ENCODE results near the gene TRUB2. TPM values are rescaled to one million over a fixed set of nuclear protein-coding genes. Genes with fewer than 3 reads are reported as not detected.

TRUB2 gene
- total RNA-seq, 2 donors from 2014 or later: 24.5 to 40.0 TPM

GRCh38 chr9:128369024-128369706, 46.9 kb upstream of the TRUB2 start:
- H3K9ac ChIP-seq (ENCODE audit: low read depth in 2 of 2, low read length in 2 of 2): no peak overlapping the region
- no peaks in the 10 kb centered on the region for H3K9me3 ChIP-seq
- no peaks in the 10 kb centered on the region for H3K36me3 ChIP-seq
- intact Hi-C loops (cut with DNase I): no loop called here
- no peak overlapping the region for H3K4me3 ChIP-seq
- H3K4me1 ChIP-seq: peaks cover 15% of the 10 kb centered on the region
- H3K27me3 ChIP-seq: no peaks in the 10 kb centered on the region
- no peak for TF ChIP-seq CTCF (IDR thresholded peaks at IDR 0.05)
- no peak overlapping the region for H3K27ac ChIP-seq
- DNase-seq: no peak

GRCh38 chr9:128365525-128365924, 43.3 kb upstream of the TRUB2 start:
- DNase-seq: no peak
- Histone ChIP-seq H3K4me3 (no peak overlapping the region), H3K27me3 (no peaks in the 10 kb centered on the region), H3K9ac (ENCODE audit: low read depth in 2 of 2, low read length in 2 of 2) (peak overlapping the region in 1 of 2 donors; percentile 46), H3K4me1 (peaks cover 8% of the 10 kb centered on the region), H3K36me3 (no peaks in the 10 kb centered on the region), H3K27ac (no peak overlapping the region), H3K9me3 (no peaks in the 10 kb centered on the region)
- intact Hi-C loops (cut with DNase I): no loop called here
- TF ChIP-seq CTCF (IDR thresholded peaks at IDR 0.05): no peak

GRCh38 chr9:128362774-128363173, 40.5 kb upstream of the TRUB2 start:
- Histone ChIP-seq H3K27me3 (no peaks in the 10 kb centered on the region), H3K9ac (ENCODE audit: low read depth in 2 of 2, low read length in 2 of 2) (no peak overlapping the region), H3K9me3 (no peaks in the 10 kb centered on the region), H3K4me1 (peaks cover 4% of the 10 kb centered on the region), H3K4me3 (no peak overlapping the region), H3K36me3 (no peaks in the 10 kb centered on the region), H3K27ac (no peak overlapping the region)
- intact Hi-C loops (cut with DNase I): loop anchor here (5.0 kb wide), 1 partner anchor 50 kb away; no protein-coding TSS in a partner anchor
- DNase-seq: no peak
- TF ChIP-seq CTCF (IDR thresholded peaks at IDR 0.05): no peak

GRCh38 chr9:128361986-128362646, 39.9 kb upstream of the TRUB2 start:
- no peaks in the 10 kb centered on the region for H3K9me3 ChIP-seq
- H3K4me1 ChIP-seq: peaks cover 4% of the 10 kb centered on the region
- DNase-seq: peak; percentile 88
- intact Hi-C loops (cut with DNase I): loop anchor here (5.0 kb wide), 1 partner anchor 50 kb away; no protein-coding TSS in a partner anchor
- H3K36me3 ChIP-seq: no peaks in the 10 kb centered on the region
- peak overlapping the region; percentile 38 for H3K27ac ChIP-seq
- peak overlapping the region; percentile 33 for H3K4me3 ChIP-seq
- TF ChIP-seq CTCF (IDR thresholded peaks at IDR 0.05): peak; percentile 83
- H3K9ac ChIP-seq (ENCODE audit: low read depth in 2 of 2, low read length in 2 of 2): peak overlapping the region; percentile 60 to 74
- H3K27me3 ChIP-seq: no peaks in the 10 kb centered on the region

- Histone ChIP-seq H3K27ac (peak overlapping the region; percentile 38), H3K4me3 (peak overlapping the region; percentile 33), H3K36me3 (no peaks in the 10 kb centered on the region), H3K4me1 (peaks cover 4% of the 10 kb centered on the region), H3K9ac (ENCODE audit: low read depth in 2 of 2, low read length in 2 of 2) (peak overlapping the region; percentile 60 to 74), H3K27me3 (no peaks in the 10 kb centered on the region), H3K9me3 (no peaks in the 10 kb centered on the region)
- intact Hi-C loops (cut with DNase I): loop anchor here (5.0 kb wide), 1 partner anchor 51 kb away; no protein-coding TSS in a partner anchor
- peak; percentile 34 for DNase-seq
- TF ChIP-seq CTCF (IDR thresholded peaks at IDR 0.05): no peak
Observed at GRCh38 chr9:128361296-128361985, 39.2 kb upstream of the TRUB2 start.

All from colonic mucosa (tissue), 4 donors.